ENCODE measurements around the gene SIGLEC10.

DNA sequence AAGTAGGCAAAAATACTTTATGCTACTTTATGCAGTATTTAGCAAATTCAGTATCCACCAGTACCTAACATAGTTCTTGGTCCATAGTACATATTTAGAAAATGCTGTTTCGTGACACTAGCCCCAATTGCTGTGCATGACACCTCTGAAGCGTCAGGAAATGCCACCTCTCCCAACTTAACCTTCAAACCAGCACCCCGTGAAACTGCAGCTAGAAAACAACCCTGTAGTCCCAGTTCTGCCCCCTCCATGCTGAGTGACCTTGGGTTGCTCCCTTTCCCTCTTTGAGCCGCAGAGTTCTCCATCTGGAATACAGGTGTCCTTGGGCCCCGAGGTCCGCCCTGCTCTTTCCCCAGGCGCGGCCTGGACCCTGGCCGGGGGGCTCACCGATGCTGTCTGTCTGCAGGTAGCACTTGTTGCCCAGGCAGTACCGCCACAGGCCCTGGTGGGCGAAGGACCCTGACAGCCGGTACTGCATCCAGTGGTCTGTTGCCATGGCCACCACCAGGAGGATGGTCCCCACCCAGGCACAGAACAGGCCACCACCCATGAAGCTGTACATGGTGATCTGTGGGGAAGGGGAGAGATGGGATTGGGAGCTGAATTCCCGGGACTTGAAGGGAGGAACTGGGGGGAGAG is 30.4 kb downstream of the SIGLEC10 start:
- TF ChIP-seq POLR2AphosphoS5 (IDR thresholded peaks at IDR 0.05; ENCODE audit: low read depth, low read length) = no peak
- no peak for TF ChIP-seq CTCF (IDR thresholded peaks at IDR 0.05)
- TF ChIP-seq, protein P1, sequence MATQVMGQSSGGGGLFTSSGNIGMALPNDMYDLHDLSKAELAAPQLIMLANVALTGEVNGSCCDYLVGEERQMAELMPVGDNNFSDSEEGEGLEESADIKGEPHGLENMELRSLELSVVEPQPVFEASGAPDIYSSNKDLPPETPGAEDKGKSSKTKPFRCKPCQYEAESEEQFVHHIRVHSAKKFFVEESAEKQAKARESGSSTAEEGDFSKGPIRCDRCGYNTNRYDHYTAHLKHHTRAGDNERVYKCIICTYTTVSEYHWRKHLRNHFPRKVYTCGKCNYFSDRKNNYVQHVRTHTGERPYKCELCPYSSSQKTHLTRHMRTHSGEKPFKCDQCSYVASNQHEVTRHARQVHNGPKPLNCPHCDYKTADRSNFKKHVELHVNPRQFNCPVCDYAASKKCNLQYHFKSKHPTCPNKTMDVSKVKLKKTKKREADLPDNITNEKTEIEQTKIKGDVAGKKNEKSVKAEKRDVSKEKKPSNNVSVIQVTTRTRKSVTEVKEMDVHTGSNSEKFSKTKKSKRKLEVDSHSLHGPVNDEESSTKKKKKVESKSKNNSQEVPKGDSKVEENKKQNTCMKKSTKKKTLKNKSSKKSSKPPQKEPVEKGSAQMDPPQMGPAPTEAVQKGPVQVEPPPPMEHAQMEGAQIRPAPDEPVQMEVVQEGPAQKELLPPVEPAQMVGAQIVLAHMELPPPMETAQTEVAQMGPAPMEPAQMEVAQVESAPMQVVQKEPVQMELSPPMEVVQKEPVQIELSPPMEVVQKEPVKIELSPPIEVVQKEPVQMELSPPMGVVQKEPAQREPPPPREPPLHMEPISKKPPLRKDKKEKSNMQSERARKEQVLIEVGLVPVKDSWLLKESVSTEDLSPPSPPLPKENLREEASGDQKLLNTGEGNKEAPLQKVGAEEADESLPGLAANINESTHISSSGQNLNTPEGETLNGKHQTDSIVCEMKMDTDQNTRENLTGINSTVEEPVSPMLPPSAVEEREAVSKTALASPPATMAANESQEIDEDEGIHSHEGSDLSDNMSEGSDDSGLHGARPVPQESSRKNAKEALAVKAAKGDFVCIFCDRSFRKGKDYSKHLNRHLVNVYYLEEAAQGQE (IDR thresholded peaks at IDR 0.05; ENCODE audit: insufficient read depth in 1 of 2, low read depth in 2 of 2, low read length in 1 of 2) = no peak
